OCI-M2 (cell line): ENCODE data around the gene SLC39A11.
"Not testable (repeated sequence)": the region's sequence is repeated elsewhere in the genome, so short reads cannot be mapped to it uniquely, and the experiment has no call there.

Experiments used
- DNase-seq: peaks from one replicate; lab custom pipeline; 2025; ENCODE audit not compliant: unreplicated experiment; lab: John Stamatoyannopoulos, UW

SLC39A11 gene

DNA sequence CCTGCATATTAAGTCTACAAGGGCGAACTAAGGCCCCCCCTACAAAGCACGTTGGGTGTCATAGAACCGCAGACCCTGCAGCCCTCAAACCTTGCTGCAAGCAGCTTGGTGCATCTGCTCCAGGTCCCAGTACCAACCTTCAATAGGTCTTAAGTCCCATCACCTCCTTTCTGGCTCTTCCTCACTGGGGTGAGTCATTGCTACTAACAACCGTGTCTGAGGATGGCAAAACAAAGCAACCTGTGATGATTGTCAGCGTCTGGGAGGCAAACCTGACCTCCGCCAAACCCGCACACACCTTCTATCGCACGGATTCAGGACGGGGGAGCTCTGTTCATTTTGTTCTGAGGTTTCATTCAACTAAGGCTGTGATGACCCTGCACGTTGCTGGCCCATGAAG, 138.9 kb downstream of the SLC39A11 start:
- no peak for DNase-seq

- DNase-seq = no peak
Measured at GRCh38 chr17:72952641-72953315, 139.7 kb downstream of the SLC39A11 start.

DNA sequence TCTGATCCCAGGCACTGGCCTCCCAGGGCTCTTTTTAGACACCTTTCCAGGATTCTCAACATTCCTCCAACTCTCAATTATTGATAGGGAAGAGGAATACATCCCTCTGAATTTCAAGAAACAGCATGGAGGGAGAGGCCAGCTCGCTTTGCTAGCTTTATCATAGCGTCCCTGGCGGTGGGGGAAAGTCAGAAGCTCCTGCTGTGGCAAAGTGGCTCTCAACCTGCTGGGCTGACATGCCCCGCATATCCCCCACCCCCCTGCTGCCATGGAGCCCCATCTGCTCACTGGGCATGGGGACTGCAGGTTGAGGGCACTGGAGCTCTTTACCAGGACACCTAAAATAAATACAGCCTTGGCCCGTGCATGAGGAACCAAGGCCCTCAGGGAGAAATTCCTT, 140.3 kb downstream of the SLC39A11 start:
- no peak for DNase-seq

DNA sequence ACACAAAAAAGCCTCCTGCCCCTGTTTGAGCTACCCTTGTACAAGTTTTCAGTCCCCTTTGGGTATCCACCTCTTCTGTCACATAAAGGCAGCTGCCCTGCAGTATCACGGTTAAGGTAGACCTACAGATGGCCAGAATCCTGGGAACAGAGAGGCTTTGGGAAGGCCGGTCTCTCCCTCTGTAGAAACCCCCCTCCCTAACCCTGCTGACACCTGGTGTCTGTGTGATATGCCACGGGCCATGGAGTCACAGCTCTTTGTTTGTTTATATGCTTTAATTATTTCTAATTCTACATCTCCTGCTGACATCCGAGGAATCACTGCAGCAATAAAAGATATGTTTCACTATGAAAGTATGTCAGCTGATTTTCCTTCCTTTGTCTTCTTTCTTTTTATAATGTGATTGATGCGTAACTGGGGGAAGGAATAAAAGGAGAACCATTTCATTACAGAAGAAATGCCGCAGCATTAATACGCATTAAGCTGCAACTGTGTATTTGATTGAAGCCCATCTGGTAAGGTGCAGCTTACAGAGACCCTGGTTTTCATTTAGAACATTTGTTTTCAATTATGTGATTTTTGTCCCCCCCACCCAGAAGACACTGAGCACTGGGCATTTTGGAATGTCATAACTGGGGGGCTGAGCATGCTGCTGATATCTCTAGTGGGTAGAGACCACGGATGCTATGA, 142.1 kb downstream of the SLC39A11 start:
- no peak for DNase-seq

DNA sequence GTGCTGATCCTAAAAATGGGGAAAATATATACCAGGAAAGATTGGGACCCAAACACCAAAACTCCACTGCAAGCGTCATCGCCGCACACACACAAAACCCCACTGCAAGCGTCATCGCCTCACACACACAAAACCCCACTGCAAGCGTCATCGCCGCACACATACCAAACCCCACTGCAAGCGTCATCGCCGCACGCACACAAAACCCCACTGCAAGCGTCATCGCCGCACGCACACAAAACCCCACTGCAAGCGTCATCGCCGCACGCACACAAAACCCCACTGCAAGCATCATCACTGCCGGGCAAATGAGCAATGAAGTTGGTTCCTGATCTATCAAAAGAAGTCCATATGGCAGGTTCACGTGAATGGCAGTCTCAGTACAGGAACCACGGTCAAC, 144.4 kb downstream of the SLC39A11 start:
- no peak for DNase-seq

DNA sequence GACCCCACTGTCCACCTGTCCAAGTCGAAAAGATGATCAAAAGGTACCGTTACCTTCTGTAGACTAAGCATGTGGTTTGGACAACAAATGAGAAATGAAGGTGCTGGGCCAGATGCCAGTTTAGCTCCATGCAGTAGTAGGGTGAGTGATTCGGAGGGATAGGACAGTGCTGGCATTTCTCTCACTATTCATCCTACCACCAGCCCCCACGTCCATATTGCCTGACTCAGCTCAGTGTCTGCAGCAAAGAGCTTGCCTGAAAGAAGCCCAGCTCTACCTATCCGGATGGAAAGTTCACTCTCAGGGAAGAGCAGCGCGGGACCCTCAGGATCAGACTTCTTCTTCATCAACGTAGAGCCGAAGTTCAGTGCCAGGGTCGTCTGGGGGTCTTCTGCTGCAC, 145.0 kb downstream of the SLC39A11 start:
- DNase-seq = no peak

DNA sequence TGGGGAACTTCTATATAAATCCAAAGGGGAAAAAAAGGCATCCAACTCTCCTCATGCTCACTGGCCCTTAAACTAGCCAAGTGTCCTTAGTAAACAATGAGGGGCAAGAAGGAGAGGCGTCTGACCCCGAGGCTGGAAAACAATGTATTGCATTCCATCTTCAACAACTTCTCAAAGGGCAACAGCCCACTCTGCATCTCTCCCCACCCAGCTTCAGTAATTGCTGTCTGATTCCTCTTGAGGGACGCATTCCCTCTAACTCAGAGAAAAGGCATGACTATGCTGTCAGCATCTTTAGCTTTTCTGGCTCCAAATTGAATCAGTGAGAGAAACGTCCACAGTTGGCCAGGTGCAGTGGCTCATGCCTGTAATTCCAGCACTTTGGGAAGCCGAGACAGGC, 145.8 kb downstream of the SLC39A11 start:
- no peak for DNase-seq

DNA sequence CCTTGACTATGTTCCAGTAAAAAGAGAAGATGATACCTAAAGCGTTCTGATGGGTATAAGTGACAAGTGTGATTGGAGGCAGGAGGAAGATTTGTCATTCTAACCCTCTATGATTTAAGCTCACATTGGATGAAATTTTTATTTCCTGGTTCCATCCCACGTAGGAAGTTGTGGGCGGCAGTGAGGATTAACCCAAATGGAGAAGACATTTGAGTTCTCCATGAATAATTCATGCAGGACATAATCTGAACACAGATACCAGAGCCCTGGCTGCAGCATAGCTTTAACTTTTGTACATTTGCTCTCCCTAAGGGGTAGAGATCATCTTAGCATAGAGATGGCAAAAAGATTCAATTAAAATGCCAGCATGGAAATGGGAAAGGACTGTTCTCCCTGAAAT, 146.3 kb downstream of the SLC39A11 start:
- DNase-seq = no peak

DNA sequence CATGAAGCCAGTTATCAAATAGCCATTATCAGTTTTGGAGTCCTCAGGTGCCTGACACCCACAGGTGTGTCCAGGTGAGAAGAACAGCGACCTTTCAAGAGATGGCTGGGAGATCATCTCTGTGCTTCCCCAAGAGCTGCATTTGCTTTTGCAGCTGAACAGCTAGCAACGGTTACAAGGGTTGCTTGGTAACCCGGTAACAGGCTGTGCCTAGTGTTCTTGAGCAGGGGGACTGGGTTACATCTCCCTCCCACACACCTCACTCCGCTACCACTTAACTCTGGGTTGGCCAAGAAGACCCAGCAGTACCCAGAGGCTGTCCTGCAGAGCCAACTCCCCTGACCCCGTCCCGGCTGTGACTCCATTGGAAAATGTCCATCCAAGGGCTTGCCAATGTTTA, 147.0 kb downstream of the SLC39A11 start:
- no peak for DNase-seq

DNA sequence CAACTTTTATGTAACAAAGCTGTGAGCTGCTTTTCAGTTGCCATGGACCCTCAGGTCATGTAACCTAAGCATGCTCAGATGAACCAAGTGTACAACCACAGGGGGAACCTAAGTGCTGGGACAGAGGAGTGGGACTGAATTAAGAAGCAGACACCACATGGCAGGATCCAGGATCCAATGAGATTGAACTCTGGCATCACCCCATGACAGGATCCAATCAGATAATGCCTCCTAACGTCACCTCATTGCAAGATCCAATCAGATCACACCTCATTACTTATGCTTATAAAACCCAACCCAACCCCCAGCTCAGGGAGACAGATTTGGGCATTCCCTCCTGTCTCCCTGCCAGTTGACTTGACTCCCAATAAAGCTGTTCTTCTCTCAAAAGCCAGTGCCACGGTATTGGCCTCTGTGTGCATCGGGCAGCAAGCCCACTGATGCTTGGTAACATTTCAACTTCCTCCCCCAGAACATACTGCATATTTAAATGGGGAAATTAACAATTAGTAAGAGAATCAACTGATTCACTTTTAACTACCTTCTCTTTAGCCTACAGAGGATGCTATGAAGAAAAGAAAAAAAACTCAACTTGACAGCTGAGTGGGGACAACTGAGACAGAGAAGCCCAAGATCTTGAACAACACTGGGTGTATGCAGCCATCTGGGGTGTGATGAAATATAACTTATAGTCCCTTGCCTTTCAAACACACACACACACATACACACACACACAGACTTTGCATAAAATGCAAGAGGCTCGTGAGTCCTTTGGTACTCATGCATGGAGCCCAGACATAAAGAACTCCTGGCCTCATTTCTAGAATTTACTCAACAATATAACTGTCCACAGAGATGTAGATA, 148.4 kb downstream of the SLC39A11 start:
- no peak for DNase-seq

- DNase-seq = no peak
Measured at GRCh38 chr17:72942579-72942978, 149.9 kb downstream of the SLC39A11 start.

GRCh38 chr17:72940496-72940895, 152.0 kb downstream of the SLC39A11 start:
- no peak for DNase-seq

DNA sequence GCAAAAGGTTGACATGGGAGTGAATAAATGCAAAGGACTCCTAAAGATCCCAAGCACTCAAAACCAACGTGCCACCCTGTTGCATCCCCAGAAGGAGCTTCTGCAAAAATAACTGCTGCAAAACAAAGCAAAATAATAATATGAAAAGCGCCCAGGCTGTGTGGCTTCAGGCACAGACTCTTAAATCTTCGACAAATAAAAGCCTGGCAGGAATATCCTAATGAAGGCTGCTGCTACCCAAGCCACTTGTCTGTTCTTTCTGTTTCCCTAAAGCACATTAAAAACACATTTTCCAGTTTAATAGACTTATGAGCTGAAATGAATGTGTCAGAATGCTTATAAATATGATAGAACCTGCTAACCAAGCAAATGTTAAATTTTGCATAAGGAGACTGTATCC, 154.0 kb downstream of the SLC39A11 start:
- no peak for DNase-seq

DNA sequence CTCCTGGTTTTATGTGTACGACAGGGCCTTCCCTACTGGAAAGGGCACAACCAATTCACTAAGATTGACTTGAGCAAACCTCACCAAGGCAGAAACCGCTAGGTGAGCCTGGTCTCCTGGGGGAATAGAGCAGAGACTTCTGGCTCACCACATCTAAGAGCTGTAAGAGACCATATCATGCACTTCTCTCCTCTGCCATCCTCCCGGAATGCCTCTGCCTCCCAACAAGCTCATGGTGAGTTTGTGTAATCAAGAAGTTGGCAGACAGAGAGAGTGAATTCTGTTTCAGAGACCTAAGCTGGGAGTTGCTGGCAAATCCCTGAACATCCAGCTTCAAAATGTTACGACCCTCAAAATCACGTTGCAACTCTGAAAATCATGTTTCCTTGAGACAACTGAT, 154.8 kb downstream of the SLC39A11 start:
- no peak for DNase-seq

- not testable (repeated sequence) for DNase-seq
Measured at GRCh38 chr17:72937254-72937653, 155.2 kb downstream of the SLC39A11 start.

DNA sequence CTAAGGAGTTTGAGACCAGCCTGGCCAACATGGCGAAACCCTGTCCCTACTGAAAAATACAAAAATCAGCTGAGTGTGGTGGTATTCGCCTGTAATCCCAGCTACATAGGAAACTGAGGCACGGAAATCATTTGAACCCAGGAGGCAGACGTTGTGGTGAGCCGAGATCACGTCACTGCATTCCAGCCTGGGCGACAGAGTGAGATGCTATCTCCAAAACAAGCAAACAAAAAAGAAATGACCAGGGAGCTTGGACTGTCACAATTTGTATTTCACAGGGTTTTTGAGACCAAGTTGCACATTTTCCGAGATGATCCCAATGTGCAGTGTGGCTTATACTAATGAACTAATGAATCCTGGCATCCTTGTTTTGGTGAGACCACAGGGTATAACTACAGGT, 156.5 kb downstream of the SLC39A11 start:
- DNase-seq = no peak

GRCh38 chr17:72934927-72935326, 157.6 kb downstream of the SLC39A11 start:
- no peak for DNase-seq

GRCh38 chr17:72931635-72932034, 160.9 kb downstream of the SLC39A11 start:
- no peak for DNase-seq

GRCh38 chr17:72931163-72931562, 161.3 kb downstream of the SLC39A11 start:
- DNase-seq = no peak

DNA sequence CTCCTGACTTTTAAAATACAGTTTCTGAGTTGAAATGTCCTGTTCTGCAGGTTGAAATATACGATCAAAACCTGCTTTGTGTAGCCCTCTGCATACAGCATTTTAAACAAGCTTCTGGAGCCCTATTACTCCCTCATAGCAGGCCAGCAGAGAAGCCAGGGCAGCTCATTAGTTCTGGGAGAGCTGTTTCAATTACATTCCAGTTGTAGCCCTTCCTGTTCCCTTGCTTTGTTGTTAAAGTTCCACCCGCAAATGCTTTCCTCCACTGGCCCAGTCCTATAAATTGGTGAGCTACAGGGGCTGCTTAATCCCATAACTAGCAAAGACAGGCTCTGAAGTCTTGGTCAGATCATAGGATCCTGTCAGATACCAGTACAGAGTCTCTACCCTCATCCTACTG, 162.5 kb downstream of the SLC39A11 start:
- no peak for DNase-seq

DNA sequence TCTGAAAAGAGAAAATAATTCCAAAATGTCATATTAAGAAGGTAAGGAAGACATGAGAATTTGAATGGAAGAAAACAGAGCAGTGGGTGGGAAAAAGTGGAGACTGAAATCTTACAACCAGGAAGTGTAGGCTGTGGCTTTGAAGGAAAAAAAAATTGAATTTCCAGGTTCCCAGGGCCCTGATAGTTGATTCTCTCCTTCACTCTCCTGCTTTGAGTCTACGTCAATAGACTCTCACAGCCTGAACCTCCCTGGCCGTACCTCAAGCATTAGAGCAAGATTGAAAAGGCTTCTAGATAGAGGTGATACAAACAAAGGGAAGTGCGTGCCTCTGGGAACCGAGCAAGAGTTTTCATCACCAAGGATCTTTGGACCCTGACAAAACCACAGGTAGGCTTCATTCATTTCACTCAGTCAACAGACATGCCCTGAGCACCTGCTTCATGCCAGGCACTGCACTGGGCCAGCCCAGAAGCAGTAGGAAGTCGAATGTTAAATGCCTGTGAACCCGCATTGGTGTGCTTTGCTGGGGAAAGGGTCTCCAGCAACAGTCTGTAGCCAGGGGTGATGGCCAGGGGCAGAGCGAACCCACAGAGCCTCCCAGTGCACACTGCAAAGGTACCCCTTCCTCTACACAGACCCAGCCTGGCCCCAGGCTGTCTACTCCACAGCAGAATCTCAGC, 163.9 kb downstream of the SLC39A11 start:
- DNase-seq = no peak
